HG02642 (cell line): ENCODE results near the gene AMOTL2.

Source experiments
- ATAC-seq: cut with Tn5 transposase; IDR thresholded peaks from one replicate; pipeline ENCODE4 v1.9.1; 2021; ENCODE audit warnings: mild to moderate bottlenecking; ENCODE audit not compliant: unreplicated experiment, poor library complexity

The AMOTL2 gene

DNA sequence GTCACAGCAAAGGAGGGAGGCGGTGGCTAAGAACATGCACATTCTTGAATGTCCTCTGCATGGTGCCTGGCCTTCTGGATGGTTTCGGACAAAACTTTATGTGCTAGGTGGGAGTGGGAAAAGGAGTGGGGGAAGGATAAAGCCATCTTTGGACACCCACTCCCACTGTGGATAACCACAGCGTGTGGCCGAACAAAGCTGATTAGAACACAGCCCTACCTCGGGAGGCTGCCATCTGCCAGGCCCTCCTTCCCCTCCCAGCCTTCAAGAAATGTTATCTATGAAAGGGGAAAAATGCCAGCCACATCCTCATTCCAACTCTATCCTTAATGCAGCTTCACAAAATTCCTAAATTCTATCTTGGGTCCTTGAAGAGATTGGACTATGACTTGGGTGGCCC lies 18.8 kb downstream of the AMOTL2 start:
- no peak for ATAC-seq

DNA sequence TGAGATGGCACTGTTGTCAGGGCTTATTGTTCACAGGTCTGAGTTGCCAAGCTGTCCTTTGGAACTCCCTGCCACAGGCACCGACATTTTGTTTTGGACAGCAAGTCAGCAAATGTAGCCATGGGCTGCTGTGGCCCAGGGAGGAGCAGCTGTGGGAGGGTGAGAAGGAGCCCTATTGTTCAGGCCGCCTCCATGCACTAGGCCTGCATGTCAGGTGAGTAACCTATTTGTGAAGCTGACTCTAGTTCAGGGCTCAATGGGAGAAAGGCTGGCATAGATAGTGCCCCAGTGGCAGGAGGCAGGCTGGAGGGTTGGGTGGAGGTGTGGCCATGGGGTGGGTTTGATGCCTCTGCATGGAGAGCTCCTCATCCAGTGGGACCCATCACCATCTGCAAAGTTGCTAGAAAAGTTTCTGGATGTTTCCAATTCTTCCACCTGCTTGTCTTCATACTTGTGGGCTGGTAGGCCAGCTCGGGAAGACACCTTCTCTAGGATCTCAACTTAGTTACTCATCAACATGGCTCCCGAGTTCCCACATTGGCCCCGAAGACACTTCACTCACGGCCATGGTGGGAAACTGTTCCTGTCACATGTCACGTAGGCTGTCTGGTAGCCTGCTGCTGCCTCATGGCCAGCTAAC lies 19.5 kb downstream of the AMOTL2 start:
- ATAC-seq: no peak

DNA sequence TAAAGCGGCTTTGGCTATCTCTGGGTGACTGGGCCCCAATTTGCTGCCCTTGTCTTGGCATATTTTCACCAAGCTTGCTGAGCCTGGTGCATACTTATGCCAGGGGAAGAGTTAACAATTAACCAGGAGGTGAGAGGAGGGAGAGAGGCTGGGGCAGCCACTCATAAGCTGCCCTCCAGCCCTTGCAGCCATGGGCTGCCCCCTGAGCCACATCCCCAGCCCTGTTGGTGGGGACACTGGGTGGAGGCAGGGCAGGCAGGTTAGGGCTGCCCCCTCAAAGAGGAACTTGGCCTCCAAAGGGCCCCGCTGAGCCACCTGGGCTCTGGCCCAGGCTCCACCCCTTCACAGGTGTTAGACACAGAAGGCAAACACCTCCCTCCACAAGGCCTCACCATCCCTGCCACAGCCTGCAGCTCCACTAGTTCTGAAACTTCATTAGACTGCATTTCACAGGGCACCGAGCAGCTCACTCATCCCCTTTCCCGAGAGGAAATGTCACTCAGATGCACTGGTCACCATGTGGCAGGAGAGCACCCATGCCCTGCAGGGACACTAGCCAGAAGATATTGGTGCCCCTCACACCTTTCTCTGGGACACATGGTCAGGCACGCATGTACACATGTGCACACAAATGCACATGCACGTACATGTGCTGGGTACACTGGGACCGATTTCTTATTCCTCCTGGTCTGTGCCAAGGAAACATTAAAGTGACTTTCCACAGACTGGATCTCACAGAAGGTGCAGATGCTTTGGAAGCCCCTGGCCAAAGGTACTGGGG lies 20.2 kb downstream of the AMOTL2 start:
- ATAC-seq: no peak

DNA sequence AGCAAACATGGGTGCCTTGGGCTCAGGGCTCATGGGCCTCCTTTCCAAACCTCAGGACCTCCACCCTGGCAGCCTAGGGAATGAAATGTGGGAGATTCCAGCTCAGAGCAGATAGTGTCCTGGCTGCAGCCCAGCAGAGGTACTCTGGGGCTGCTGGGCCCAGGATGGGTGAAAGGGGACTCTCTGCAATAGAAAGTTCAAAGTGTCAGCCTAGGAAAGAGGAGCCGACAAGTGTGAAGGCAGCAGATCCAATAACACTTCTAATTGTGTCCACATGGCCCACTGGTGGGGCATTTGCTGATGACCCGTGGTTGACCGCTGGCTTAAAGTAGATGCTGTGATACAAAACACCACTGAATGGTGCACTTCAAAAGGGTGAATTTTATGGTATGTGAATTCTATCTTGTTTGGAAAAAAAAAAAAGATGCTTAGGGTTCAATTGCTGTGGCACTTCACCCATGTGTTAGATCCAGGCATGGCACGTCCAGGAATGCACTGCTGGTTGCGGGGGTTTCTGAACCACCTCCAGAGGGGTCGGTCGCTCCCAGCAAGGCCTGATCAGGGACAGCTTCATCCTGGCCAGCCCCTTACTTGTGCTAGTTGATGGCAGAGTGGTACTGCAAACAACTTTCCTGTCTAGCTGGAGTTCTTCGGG lies 20.9 kb downstream of the AMOTL2 start:
- ATAC-seq: no peak

DNA sequence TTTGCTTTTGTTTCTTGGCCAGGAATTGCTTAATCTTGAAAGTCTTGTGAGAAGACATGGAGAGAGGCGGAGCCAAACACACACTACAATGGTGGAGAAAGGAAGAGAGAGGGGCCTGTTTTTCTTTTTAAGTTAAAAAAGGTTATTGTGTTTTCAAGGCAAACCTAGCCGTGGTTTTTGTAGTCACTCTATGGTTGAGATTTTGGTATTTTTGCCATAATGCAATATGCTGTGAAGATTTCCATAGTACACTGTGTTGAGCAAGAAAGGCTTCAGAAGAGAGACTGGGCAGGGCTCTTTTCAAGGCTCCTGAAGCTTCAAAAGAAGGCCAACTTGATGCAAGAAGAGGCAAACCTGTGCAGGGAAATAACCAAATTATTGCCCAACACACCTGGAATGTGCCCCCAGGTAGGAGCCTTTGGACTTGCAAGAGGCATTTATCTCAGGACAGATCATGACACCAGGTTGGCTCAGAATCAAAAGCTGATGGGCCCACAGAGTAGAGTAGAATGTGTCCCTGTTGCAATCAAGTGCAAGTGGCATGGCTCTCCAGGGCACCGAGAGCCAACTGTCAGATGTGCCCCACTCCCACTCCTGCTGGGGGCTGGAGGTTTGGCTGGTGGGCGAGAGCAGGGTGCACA lies 22.1 kb downstream of the AMOTL2 start:
- no peak for ATAC-seq

DNA sequence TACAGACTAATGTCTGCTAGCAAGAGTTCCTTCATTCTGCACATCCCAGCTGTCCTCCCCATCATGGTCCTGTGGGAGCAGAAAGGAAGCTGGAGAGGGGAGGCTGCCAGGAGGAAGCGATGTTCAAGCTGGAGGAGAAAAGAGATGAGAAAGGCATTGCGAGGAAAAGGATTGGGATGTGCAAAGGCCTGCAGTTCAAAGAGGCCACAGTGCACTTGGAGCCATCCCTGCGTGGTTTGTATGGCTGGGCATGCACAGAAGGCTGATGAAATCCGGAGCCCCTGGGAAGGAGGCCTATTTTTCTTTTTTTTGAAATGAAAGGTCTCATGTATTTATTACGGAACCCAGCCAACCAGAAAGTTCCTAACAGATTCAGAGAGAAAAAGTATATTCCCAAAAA lies 22.8 kb downstream of the AMOTL2 start:
- ATAC-seq: no peak

DNA sequence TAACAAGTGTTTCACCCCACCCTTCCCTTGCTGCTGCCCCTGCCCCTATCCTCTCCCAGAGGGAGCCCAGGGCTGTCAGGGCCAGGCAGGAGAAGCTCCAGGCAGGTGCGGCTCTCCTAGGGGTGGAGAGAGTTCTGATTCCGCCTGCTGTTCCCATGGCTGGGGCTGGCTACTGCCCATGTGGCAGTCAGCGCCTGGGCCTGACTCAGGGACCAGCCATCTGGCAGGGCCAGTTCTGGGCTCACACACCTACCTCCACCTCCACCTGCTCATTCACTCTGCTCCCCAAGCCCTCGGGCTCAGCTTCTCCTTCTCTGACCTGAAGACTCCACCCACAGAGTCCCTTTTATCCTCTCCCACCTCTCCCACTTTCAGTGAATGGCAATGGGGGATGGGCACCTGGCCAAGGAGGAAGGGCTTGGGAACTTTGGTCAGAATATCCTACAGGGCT lies 23.4 kb downstream of the AMOTL2 start:
- ATAC-seq: no peak

DNA sequence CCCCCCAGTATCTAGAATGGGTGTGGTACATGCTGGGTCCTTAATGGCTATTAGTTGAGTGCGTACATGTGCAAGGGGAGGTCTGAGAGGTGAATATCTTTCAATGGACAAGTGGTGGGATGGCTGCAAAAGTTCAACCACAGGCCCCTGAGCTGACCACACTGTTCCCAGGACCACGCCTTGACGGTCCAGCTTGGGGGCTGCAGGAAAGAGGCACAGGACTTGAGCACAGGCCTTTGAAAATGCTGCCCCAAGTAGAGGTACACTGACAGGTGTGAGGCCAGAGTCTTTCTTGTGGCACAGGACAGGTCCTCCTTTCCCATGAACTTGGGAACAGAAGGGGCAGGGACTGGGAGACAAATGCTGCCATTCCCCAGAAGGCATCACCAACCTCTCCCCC lies 24.0 kb downstream of the AMOTL2 start:
- no peak for ATAC-seq

DNA sequence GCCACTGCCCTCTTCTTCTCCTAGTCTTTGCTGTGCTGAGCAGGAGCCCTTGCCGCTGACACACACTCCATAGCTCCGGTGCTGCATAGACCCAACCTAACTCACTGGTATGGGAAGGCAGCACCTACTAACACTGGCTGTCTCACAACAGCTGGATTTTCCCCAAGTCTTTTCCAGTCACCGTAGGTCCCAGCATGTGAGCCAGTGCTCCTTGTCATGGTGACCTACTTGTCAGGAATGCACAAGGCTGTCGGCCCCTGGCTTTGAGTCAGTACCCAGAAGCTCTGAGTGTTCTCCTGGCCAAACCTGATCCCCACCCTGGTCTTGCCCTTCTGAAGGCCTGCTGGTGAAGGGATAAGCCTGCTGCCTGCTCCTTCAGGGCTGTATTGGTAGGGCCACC lies 25.7 kb downstream of the AMOTL2 start:
- ATAC-seq: no peak

DNA sequence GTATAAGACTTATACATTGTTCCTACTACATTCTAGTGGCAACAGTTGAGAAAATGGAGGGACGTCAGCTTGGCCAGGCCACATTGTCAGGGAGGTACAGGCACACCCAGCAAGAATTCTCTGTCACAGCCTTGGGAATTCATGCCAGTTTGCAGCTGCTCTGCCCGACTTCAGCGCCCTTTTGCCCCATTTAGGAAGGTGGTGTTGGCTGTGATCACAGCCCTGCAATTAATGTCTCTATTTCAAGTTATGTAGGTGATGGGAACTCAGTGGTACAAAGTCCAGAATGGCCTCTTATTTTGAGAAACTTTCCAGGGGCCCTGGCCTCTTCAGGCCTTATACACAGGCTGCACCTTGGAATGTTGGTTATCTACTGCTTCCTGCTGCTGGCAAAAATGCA lies 26.7 kb downstream of the AMOTL2 start:
- ATAC-seq: no peak

DNA sequence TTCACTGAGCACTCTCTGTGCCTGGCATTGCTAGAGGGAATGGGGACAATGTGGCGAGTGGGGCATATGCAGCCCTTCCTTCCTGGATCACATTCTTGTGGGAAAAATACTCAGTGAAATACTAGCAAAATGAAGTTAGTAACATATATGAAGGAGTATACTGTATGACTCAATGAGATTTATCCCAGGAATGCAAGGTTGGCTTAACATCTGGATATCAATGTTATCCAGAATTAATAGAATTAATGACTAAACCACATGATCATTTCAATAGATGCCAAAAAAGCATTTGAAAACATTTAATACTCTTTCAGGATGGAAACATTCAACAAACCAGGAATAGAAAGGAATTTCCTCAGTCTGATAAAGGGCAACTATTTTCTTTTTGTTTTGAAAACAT lies 27.5 kb downstream of the AMOTL2 start:
- no peak for ATAC-seq

DNA sequence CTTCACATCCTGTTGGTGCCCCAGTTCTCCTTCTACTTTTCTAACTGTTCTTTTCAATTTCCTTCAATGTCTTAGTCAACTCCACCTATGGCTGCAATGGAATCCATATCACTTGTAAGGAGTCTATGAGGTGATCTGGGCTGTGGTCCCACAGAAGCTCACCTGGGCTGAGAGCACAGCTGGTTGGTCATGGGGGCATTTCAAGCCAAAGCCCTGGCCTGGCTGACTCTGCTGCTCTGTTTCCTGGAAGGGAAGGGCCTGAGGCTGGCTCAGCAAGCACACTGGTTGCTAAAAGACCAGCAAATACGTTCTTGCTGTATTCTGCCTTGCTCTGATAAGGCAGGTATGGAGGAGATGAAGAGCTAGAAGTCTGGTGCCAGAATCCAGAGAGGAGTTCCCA lies 29.0 kb downstream of the AMOTL2 start:
- ATAC-seq: no peak

DNA sequence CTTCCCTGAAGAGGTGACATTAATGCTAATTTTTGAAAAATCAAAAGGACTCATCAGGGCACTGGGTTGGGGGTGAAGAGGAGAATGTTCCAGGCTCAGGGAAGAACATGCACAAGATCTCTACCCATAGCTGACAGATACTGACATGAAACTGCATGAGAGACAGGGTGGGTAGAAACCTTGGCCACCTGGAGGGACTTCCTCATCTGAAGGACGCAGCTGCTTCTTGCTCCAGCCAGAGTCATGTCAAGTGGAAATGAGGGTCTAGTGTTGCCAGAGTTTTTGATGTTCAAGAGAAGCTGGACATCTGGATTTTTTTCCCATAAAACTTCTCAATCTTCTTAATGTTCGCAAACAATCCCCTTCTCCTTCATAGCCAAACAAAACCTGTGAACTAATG lies 29.7 kb downstream of the AMOTL2 start:
- ATAC-seq: no peak

DNA sequence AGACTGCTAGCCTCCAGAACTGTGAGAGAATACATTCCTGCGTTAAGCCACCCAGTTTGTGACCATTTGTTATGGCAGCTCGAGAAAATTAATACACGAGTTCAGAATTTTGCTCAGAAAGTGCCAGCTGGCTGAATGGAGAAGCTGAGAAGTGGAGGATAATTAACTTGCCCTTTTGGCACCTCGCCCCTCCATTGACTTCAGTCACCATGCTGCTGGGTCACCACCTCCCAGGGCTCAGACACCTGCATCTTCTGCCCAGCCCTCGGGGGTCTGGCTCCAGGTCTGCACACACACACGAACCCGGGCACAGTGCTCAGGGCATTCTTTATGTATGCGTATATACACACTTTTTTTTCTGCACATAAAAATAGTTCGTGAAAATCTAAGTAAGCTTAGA lies 32.0 kb downstream of the AMOTL2 start:
- ATAC-seq: no peak

DNA sequence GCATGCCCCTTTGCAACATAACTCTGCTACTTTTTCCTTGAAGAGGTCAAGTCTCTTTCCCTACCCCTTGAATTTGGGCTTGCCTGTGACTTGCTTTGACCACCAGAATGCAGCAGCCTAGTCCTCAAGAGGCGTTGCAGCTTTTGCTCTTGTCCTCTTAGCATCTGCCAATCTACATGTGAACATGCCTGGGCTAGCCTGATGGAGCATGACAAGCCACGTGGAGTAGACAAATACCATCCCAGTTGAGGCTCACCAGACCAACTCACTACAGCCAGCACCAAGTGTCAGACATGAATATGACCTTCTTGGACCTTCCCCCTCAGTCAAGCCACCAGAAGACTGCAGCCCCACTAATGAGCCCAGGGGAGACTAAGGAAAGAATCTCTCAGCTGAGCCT lies 32.9 kb downstream of the AMOTL2 start:
- ATAC-seq: no peak

DNA sequence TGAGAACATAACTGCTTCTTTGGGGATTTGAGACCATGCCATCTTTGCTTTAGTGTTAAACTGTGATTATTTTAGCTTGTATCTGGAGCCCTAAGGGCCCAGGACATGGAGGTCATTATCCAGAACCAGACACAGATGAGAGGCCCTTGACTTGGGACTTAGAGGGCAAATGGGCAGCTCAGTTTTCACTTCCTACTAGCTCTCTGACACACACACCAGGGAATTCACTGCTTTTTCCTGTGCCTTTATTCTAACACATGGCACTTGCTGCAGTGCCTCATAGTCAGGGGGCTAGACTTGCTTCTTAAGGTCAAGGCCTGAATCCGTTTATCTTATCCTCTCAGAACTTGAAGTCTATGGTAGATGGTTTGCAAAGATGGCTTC lies 33.3 kb downstream of the AMOTL2 start:
- ATAC-seq: no peak

DNA sequence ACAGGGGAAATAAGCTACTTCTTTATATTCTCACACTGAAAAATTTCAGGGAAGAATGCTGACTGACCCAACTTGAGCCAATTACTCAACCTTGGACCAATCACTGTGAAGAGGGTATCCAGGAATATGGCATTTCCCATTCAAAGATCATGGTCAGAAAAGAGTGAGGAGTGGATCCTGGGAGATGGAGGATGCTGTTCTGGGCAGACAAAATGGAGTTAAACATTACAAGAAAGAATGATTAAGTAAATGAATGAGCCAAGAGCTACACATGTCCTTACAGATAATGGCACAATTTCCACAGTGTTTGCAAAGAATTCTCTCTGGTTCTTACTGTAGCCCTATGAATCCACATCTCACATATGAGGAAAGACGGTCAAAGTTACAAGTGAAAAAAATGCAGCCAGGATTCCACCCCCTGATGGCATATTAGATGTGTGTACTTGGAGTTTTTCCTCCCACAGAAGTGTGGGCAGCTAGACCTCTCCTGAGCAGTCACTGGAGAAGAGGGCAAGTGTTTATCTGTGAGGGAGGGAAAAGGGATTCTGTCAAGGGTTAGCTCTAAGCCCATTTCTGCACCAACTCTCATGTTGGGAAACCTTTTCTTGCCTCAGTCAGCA lies 33.8 kb downstream of the AMOTL2 start:
- ATAC-seq: no peak

DNA sequence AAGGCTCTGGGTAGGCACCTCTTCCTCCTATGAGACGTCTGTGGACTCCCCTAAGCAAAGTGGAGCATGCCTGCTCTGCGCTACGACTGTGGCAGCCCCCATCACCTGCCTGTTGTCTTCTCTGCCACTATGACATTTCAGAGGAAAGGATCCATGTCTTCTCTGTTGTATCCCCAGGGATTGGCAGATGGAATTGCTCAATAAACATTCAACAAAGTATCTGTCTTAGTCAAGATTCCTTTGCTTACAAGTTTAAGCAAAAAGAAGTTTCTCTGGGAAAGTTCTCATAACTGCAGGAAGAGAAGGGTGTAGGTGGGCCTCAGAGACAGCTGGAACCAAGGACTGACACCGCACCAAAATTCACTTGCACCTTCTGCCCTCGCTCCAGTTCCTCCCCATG lies 34.3 kb downstream of the AMOTL2 start:
- ATAC-seq: no peak

DNA sequence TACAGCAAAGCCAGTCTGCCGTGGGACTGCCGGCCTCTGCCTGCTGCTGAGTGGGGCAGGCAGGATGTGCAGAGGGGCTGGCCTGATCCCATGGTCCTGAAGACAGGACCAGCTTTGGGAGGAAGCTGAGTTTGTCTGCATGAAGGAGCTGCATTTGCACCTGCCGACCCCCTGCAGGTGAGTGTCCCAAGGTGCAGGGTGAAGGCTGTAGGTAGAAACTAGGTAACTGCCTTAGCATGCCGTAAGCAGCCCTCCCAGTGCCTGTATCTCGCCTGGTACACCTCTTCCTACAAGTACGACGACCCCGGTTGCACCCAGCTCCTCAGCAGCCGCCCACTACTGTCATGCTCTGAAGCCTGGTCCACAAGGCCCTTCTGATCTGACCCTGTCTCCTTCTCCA lies 34.9 kb downstream of the AMOTL2 start:
- no peak for ATAC-seq

DNA sequence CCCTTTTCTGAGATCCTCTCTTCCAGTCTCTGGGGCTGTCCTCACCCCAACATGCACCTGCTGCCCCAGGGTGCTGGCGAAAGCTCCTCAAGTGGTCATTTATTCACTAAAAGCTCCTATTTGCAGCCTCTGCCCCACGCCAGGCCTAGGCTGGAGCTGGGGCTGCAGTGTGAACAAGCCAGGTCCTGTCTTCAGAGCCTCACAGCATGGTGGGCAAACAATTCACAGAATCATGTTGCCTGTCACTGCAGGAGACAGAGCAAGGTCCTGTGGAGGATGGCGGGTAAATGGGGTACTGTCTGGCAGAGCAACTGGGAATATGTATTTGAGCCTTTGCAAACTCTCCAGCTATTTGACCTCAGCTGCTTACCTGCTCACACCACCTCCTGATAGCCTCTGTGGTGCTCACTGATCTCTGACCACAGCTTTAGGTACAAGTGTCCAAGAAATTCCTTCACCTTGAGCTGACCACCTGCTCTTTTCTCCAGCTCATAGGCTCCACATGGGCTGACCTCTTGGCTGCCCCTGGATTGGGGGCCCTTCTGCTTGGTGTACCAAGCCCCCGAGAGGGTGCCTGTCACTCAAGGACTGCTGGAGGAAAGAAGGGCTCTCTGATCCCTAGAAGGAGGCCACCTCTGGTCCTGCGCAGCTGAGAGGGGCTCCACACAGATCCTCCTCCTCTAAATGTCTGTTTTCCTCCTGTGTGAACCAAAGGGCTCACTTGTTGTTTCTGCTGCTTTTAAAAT lies 35.6 kb downstream of the AMOTL2 start:
- no peak for ATAC-seq
